ENCODE data around the gene DLG5. TPM values are rescaled to one million over a fixed set of nuclear protein-coding genes. Genes with fewer than 3 reads are reported as not detected.

The DLG5 gene
- total and polyA plus RNA-seq, 9 of the 15 experiments (the other 6 are each of a cell fraction or from before 2014, with no cell fraction given), result 1.4 to 26.8 (median 11.2) TPM

GRCh38 chr10:77846718-77847311 lies 79.7 kb downstream of the DLG5 start:
- Histone ChIP-seq H3K79me2 (ENCODE audit: control insufficient read depth, insufficient read depth, low read length) (no peaks in the 10 kb centered on the region), H3K9me1 (ENCODE audit: control insufficient read depth, insufficient read depth, low read length) (peaks cover 3% of the 10 kb centered on the region), H3K27me3 (ENCODE audit: control insufficient read depth in 2 of 2, insufficient read depth in 2 of 2, low read length in 2 of 2) (no peaks in the 10 kb centered on the region), H3K4me1 (replicated peaks in 1 of 2; ENCODE audit: control insufficient read depth in 2 of 2, insufficient read depth in 2 of 2, low read length in 2 of 2) (peaks cover 13% of the 10 kb centered on the region in 2 experiments), H3K4me2 (ENCODE audit: insufficient read depth, low read length) (no peak overlapping the region), H2AFZ (ENCODE audit: low read depth, low read length) (peak overlapping the region; percentile 82), H3K4me3 (no peak overlapping the region), H4K20me1 (replicated peaks; ENCODE audit: control insufficient read depth, insufficient read depth, low read length) (peaks cover 5% of the 10 kb centered on the region; the same call in 1 of the 2 replicates), H3K36me3 (ENCODE audit: control insufficient read depth, insufficient read depth, low read length) (peaks cover 48% of the 10 kb centered on the region), H3K9me3 (replicated peaks; ENCODE audit: control insufficient read depth, insufficient read depth, low read depth, low read length) (no peaks in the 10 kb centered on the region), H3K9ac (ENCODE audit: insufficient read depth in 1 of 2, low read depth in 2 of 2, low read length in 2 of 2) (peak overlapping the region in 1 of 2 experiments; percentile 85; a peak in 2 of 4 replicates), H3K27ac (ENCODE audit: extremely low read depth, low read depth, low read length) (no peak overlapping the region)
- 39% methylated on average over 21 of the region's 21 CpGs for WGBS (ENCODE audit: insufficient coverage, low coverage, missing lambda C conversion rate)
- ChIA-PET CTCF (ENCODE audit: low intra/inter-chr PET ratio) (interaction anchor here (0.7 to 1.4 kb wide), 7 partner anchors 55 to 183 kb away, joined by 3 to 16 read pairs (median 4); partner anchors contain the start of gene POLR3A), POLR2A (interaction anchor here (0.6 to 1.6 kb wide), 5 partner anchors 14 to 187 kb away, joined by 3 to 6 read pairs (median 3); no protein-coding TSS in a partner anchor)
- peak; percentile 94 for FAIRE-seq
- in situ Hi-C loops (cut with MboI) (no loop called here), intact Hi-C loops (cut with micrococcal nuclease) (loop anchor here (1.0 to 5.0 kb wide), 3 partner anchors 80 to 180 kb away; partner anchors contain the start of genes DLG5 and POLR3A)
- ATAC-seq, result peak; percentile 90
- BruUV-seq (replicated peaks), result no TSS peak
- peak; percentile 79 to 88 (median 84) for DNase-seq (ENCODE audit: extremely low read depth in 1 of 4, low spot score in 3 of 4)
- peak; percentile 71; the same call in 1 of the 2 replicates for TF ChIP-seq E2F3 (CRISPR knock-in tag; IDR thresholded peaks at IDR 0.05)
- TF ChIP-seq JUND (IDR thresholded peaks at IDR 0.05; ENCODE audit: borderline replicate concordance, low read depth, low read length), result 0 out of 2 replicates have a peak, but pooled peaks have one; percentile 7
- no peak; the same call in 2 of the 3 replicates for TF ChIP-seq JUND (tag; IDR thresholded peaks at IDR 0.05; ENCODE audit: borderline replicate concordance, low read depth, low read length)
- TF ChIP-seq ZBTB7A (IDR thresholded peaks at IDR 0.05; ENCODE audit: borderline replicate concordance, control insufficient read depth, low read depth, low read length), result no peak
- TF ChIP-seq MGA (IDR thresholded peaks at IDR 0.05), result no peak
- no peak for TF ChIP-seq TCF15 (CRISPR knock-in tag; IDR thresholded peaks at IDR 0.05)
- TF ChIP-seq EP400 (IDR thresholded peaks at IDR 0.05), result no peak
- TF ChIP-seq PREB (CRISPR knock-in tag; IDR thresholded peaks at IDR 0.05), result 0 out of 2 replicates have a peak, but pooled peaks have one; percentile 19
